Liver (tissue), 9 donors: Measurements from ENCODE around the gene KLKB1. TPM values are rescaled to one million over a fixed set of nuclear protein-coding genes. Genes with fewer than 3 reads are reported as not detected.

Source experiments
- DNase-seq: peaks from one replicate; pipeline ENCODE4 v3.0.0-alpha.2; 2017; ENCODE audit warnings: low spot score
- H3K27ac ChIP-seq, 2 donors: one replicate each; pipeline ENCODE4 v1.7.0; 2013; ENCODE audit warnings: inconsistent platforms in 2 of 2, low read length in 2 of 2, control low read depth in 1 of 2, low read depth in 1 of 2, mild to moderate bottlenecking in 1 of 2
- H3K27me3 ChIP-seq, 4 donors: one replicate each; pipeline versions ENCODE4 v1.6.1 to v1.7.0; 2013; ENCODE audit warnings: low read length in 3 of 4, inconsistent platforms in 1 of 4, mild to moderate bottlenecking in 1 of 4, moderate library complexity in 1 of 4; ENCODE audit not compliant: control insufficient read depth in 4 of 4, insufficient read depth in 4 of 4
- H3K36me3 ChIP-seq, 4 donors: one replicate each; pipeline versions ENCODE4 v1.6.1 to v1.7.0; 2013; ENCODE audit warnings: low read length in 3 of 4, mild to moderate bottlenecking in 3 of 4, low read depth in 1 of 4, moderate library complexity in 1 of 4; ENCODE audit not compliant: control insufficient read depth in 4 of 4, insufficient read depth in 3 of 4
- H3K4me1 ChIP-seq, 4 donors: one replicate each; pipeline versions ENCODE4 v1.6.1 to v1.7.0; 2013; ENCODE audit warnings: low read length in 3 of 4, mild to moderate bottlenecking in 3 of 4, moderate library complexity in 1 of 4; ENCODE audit not compliant: control insufficient read depth in 4 of 4, insufficient read depth in 4 of 4
- H3K4me3 ChIP-seq, 3 donors: one replicate each; pipeline versions ENCODE4 v1.6.1 to v1.7.0; 2013; ENCODE audit warnings: low read length in 3 of 3, control low read depth in 1 of 3, low read depth in 1 of 3, mild to moderate bottlenecking in 1 of 3
- H3K9ac ChIP-seq, 2 donors: one replicate each; pipeline ENCODE4 v1.7.0; 2013; ENCODE audit warnings: low read length in 2 of 2, mild to moderate bottlenecking in 2 of 2, moderate library complexity in 2 of 2, control low read depth in 1 of 2, low read depth in 1 of 2
- H3K9me3 ChIP-seq, 4 donors: one replicate each; pipeline versions ENCODE4 v1.6.1 to v1.7.0; 2013; ENCODE audit warnings: low read length in 3 of 4; ENCODE audit not compliant: control insufficient read depth in 4 of 4
- EGR1 ChIP-seq, 2 donors: IDR thresholded peaks; 2 replicates each; pipeline ENCODE4 v1.6.1; 2016 to 2018; ENCODE audit warnings: antibody characterized with exemption in 2 of 2, low read depth in 2 of 2
- FOXA1 ChIP-seq: IDR thresholded peaks from 2 replicates; pipeline ENCODE4 v1.6.1; 2016; ENCODE audit warnings: antibody characterized with exemption
- FOXA2 ChIP-seq: IDR thresholded peaks from 2 replicates; pipeline ENCODE4 v1.6.1; 2016; ENCODE audit warnings: antibody characterized with exemption
- GABPA ChIP-seq, 2 donors: IDR thresholded peaks in 1 of 2; conservative IDR thresholded peaks in 1 of 2; 2 replicates each; pipeline ENCODE4 v1.6.1; 2016; ENCODE audit warnings: antibody characterized with exemption in 2 of 2, mild to moderate bottlenecking in 1 of 2, moderate library complexity in 1 of 2
- HNF4A ChIP-seq, 2 donors: conservative IDR thresholded peaks; 2 replicates each; pipeline ENCODE4 v1.6.1; 2016; ENCODE audit warnings: antibody characterized with exemption in 2 of 2, mild to moderate bottlenecking in 2 of 2
- HNF4G ChIP-seq: IDR thresholded peaks from 2 replicates; pipeline ENCODE4 v1.6.1; 2016; ENCODE audit warnings: antibody characterized with exemption
- JUND ChIP-seq, 2 donors: IDR thresholded peaks; 2 replicates each; pipeline ENCODE4 v1.6.1; 2016; ENCODE audit warnings: antibody characterized with exemption in 2 of 2
- NR2F2 ChIP-seq: IDR thresholded peaks from 2 replicates; pipeline ENCODE4 v1.6.1; 2016; ENCODE audit warnings: antibody characterized with exemption
- RAD21 ChIP-seq, 2 donors: IDR thresholded peaks; 2 replicates each; pipeline ENCODE4 v1.6.1; 2016; ENCODE audit warnings: antibody characterized with exemption in 2 of 2, mild to moderate bottlenecking in 2 of 2
- RXRA ChIP-seq, 2 donors: IDR thresholded peaks; 2 replicates each; pipeline ENCODE4 v1.6.1; 2017 to 2018; ENCODE audit warnings: antibody characterized with exemption in 2 of 2, mild to moderate bottlenecking in 1 of 2
- SP1 ChIP-seq: IDR thresholded peaks from 2 replicates; pipeline ENCODE4 v1.6.1; 2018; ENCODE audit warnings: antibody characterized with exemption, mild to moderate bottlenecking
- TAF1 ChIP-seq: conservative IDR thresholded peaks from 2 replicates; pipeline ENCODE4 v1.6.1; 2016; ENCODE audit warnings: antibody characterized with exemption, mild to moderate bottlenecking
- YY1 ChIP-seq: IDR thresholded peaks from 2 replicates; pipeline ENCODE4 v1.6.1; 2016; ENCODE audit warnings: antibody characterized with exemption, mild to moderate bottlenecking
- WGBS: extraction: QIAGEN DNeasy Blood & Tissue Kit; methylation state at CpG from one replicate; pipeline ENCODE4 v1.1.7; 2013; 5-methylcytosine and 5-hydroxymethylcytosine counted together
- polyA plus RNA-seq, 2 donors: library from polyadenylated mRNA; stranded (reverse) in 1 of 2; unstranded in 1 of 2; fragments of 200-250 nt in 1 of 2; fragments of >200 nt in 1 of 2; fragmentation: Nextera tagmentation in 1 of 2; extraction: Ambion mirVana in 1 of 2; gene quantifications; one replicate each; pipeline versions ENCODE4 v1.2.1 to v1.2.3, GENCODE V29; 2013 to 2015
- total RNA-seq, 2 donors: library from RNA; depleted of rRNA; stranded (reverse); fragments of >200 nt; gene quantifications; one replicate each; pipeline ENCODE4 v1.2.3, GENCODE V29; 2014
- TF ChIP-seq, protein P1 (sequence below): IDR thresholded peaks from 2 replicates; pipeline ENCODE4 v1.6.1; 2016; ENCODE audit warnings: antibody characterized with exemption
- TF ChIP-seq, protein P2 (sequence below): IDR thresholded peaks from 2 replicates; pipeline ENCODE4 v1.6.1; 2016; ENCODE audit warnings: antibody characterized with exemption
- TF ChIP-seq, protein P3 (sequence below): fragments of 150-350 bp; IDR thresholded peaks from 2 replicates; pipeline ENCODE4 v1.5.1; 2017; ENCODE audit warnings: improper control_type of control experiment, low read depth, low read length; ENCODE audit not compliant: missing input control
- TF ChIP-seq, protein P4 (sequence below): IDR thresholded peaks from 2 replicates; pipeline ENCODE4 v1.6.1; 2016; ENCODE audit warnings: antibody characterized with exemption, mild to moderate bottlenecking
- TF ChIP-seq, protein P5 (sequence below): IDR thresholded peaks from 2 replicates; pipeline ENCODE4 v1.6.1; 2016; ENCODE audit warnings: antibody characterized with exemption
- donor health status: healthy.
- donor health status: healthy.
- donor health status: healthy.
- donor health status: healthy.
- donor health status: healthy.

The KLKB1 gene
- total and polyA plus RNA-seq, 4 donors = 36.5 to 78.9 (median 60.2) TPM

DNA sequence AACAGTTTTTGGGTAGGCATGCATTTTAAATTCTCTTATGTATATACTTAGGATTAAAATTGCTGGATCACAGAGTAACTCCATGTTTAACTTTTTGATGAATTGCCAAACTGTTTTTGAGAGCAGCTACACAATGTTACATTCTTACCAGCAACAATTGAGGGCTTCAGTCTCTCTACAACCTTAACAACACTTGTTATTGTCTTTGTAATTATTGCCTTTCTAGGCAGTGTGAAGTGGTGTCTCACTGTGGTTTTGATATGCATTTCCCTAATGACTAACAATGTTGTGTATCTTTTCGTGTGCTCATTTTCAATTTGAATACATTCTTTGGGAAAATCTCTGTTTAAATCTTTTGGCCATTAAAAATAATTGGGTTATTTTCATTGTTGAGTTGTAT lies 21.3 kb downstream of the KLKB1 start:
- Histone ChIP-seq H3K9me3 (no peaks in the 10 kb centered on the region), H3K36me3 (peaks cover 0 to 16% (median 10%) of the 10 kb centered on the region in 4 donors), H3K9ac (no peak overlapping the region), H3K27ac (no peak overlapping the region), H3K4me3 (no peak overlapping the region), H3K4me1 (peaks cover 4 to 17% (median 12%) of the 10 kb centered on the region in 4 donors), H3K27me3 (no peaks in the 10 kb centered on the region)
- TF ChIP-seq FOXA1 = no peak
- TF ChIP-seq, protein P1, sequence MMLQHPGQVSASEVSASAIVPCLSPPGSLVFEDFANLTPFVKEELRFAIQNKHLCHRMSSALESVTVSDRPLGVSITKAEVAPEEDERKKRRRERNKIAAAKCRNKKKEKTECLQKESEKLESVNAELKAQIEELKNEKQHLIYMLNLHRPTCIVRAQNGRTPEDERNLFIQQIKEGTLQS = no peak
- no peak for TF ChIP-seq HNF4G
- TF ChIP-seq RAD21 (IDR thresholded peaks at IDR 0.05) = no peak
- TF ChIP-seq YY1 = no peak
- TF ChIP-seq JUND (IDR thresholded peaks at IDR 0.05) = no peak
- TF ChIP-seq, protein P2, sequence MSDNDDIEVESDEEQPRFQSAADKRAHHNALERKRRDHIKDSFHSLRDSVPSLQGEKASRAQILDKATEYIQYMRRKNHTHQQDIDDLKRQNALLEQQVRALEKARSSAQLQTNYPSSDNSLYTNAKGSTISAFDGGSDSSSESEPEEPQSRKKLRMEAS = no peak
- TF ChIP-seq, protein P3, sequence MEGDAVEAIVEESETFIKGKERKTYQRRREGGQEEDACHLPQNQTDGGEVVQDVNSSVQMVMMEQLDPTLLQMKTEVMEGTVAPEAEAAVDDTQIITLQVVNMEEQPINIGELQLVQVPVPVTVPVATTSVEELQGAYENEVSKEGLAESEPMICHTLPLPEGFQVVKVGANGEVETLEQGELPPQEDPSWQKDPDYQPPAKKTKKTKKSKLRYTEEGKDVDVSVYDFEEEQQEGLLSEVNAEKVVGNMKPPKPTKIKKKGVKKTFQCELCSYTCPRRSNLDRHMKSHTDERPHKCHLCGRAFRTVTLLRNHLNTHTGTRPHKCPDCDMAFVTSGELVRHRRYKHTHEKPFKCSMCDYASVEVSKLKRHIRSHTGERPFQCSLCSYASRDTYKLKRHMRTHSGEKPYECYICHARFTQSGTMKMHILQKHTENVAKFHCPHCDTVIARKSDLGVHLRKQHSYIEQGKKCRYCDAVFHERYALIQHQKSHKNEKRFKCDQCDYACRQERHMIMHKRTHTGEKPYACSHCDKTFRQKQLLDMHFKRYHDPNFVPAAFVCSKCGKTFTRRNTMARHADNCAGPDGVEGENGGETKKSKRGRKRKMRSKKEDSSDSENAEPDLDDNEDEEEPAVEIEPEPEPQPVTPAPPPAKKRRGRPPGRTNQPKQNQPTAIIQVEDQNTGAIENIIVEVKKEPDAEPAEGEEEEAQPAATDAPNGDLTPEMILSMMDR = no peak
- TF ChIP-seq, protein P4, sequence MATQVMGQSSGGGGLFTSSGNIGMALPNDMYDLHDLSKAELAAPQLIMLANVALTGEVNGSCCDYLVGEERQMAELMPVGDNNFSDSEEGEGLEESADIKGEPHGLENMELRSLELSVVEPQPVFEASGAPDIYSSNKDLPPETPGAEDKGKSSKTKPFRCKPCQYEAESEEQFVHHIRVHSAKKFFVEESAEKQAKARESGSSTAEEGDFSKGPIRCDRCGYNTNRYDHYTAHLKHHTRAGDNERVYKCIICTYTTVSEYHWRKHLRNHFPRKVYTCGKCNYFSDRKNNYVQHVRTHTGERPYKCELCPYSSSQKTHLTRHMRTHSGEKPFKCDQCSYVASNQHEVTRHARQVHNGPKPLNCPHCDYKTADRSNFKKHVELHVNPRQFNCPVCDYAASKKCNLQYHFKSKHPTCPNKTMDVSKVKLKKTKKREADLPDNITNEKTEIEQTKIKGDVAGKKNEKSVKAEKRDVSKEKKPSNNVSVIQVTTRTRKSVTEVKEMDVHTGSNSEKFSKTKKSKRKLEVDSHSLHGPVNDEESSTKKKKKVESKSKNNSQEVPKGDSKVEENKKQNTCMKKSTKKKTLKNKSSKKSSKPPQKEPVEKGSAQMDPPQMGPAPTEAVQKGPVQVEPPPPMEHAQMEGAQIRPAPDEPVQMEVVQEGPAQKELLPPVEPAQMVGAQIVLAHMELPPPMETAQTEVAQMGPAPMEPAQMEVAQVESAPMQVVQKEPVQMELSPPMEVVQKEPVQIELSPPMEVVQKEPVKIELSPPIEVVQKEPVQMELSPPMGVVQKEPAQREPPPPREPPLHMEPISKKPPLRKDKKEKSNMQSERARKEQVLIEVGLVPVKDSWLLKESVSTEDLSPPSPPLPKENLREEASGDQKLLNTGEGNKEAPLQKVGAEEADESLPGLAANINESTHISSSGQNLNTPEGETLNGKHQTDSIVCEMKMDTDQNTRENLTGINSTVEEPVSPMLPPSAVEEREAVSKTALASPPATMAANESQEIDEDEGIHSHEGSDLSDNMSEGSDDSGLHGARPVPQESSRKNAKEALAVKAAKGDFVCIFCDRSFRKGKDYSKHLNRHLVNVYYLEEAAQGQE = no peak
- TF ChIP-seq EGR1 (IDR thresholded peaks at IDR 0.05; ENCODE audit: low read depth in 2 of 2) = no peak
- no peak for TF ChIP-seq GABPA (IDR thresholded peaks at IDR 0.05 in 1 of 2, conservative IDR thresholded peaks at IDR 0.05 in 1 of 2)
- TF ChIP-seq SP1 = no peak
- TF ChIP-seq HNF4A (conservative IDR thresholded peaks at IDR 0.05) = no peak
- no peak for TF ChIP-seq NR2F2
- TF ChIP-seq TAF1 = no peak
- TF ChIP-seq FOXA2 = no peak
- no peak for DNase-seq
- 84% methylated on average over 1 of the region's 1 CpG for WGBS

DNA sequence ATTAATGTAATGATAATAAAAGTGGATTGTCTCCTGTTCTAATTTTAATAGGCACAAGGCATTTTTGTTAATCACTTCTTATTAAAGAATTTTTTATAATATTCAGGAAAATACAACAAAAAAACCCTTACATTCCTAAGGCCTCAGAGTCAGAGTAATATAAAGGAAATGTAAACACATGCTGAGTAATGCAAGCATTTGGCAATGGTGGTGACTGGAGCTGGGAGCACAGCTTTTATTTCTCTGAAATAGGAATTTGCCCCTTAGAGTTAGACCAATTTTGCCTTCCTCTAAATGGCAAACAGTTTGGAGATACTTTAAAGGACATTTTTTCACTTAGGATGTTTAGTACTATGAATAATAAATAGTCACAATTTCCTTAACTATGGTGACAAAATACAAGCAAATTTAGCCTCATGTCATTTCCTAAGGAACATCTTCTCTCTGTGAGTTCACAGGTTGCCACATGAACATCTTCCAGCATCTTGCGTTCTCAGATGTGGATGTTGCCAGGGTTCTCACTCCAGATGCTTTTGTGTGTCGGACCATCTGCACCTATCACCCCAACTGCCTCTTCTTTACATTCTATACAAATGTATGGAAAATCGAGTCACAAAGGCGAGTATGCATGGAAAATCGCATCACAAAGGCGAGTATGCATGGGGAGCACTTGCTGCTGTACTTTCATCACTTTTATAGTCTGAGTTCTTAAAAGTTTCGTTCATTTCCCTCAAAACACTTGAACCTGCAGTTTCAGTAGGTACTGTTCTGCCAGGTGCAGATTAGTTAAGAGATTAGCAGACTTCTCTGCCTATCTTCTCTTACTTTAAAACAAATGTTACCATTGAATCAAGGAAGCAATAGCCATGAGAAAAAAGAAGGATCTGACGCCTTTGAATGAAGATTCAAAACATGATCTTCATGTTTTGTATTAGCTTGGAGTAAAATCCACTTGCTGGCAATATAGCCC lies 22.8 kb downstream of the KLKB1 start:
- TF ChIP-seq FOXA2 (no peak), JUND (IDR thresholded peaks at IDR 0.05) (no peak), RXRA (IDR thresholded peaks at IDR 0.05) (no peak), EGR1 (IDR thresholded peaks at IDR 0.05; ENCODE audit: low read depth in 2 of 2) (no peak), YY1 (no peak), HNF4A (conservative IDR thresholded peaks at IDR 0.05) (no peak), TAF1 (no peak)
- TF ChIP-seq, protein P5, sequence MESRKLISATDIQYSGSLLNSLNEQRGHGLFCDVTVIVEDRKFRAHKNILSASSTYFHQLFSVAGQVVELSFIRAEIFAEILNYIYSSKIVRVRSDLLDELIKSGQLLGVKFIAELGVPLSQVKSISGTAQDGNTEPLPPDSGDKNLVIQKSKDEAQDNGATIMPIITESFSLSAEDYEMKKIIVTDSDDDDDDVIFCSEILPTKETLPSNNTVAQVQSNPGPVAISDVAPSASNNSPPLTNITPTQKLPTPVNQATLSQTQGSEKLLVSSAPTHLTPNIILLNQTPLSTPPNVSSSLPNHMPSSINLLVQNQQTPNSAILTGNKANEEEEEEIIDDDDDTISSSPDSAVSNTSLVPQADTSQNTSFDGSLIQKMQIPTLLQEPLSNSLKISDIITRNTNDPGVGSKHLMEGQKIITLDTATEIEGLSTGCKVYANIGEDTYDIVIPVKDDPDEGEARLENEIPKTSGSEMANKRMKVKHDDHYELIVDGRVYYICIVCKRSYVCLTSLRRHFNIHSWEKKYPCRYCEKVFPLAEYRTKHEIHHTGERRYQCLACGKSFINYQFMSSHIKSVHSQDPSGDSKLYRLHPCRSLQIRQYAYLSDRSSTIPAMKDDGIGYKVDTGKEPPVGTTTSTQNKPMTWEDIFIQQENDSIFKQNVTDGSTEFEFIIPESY = no peak
- TF ChIP-seq, protein P2 = no peak
- TF ChIP-seq, protein P3 = no peak
- H3K9me3 ChIP-seq = no peaks in the 10 kb centered on the region
- H3K9ac ChIP-seq = no peak overlapping the region
- peak overlapping the region; percentile 3 to 69 for H3K27ac ChIP-seq
- H3K4me1 ChIP-seq = peaks cover 4 to 17% (median 12%) of the 10 kb centered on the region in 4 donors
- WGBS = 72% methylated on average over 8 of the region's 8 CpGs
- no peak for DNase-seq
- H3K4me3 ChIP-seq = no peak overlapping the region
- no peaks in the 10 kb centered on the region for H3K27me3 ChIP-seq
- peaks cover 0 to 27% (median 13%) of the 10 kb centered on the region in 4 donors for H3K36me3 ChIP-seq
